H1 (cell line): ENCODE results near the gene CELF4. TPM values are rescaled to one million over a fixed set of nuclear protein-coding genes. Genes with fewer than 3 reads are reported as not detected.

Source experiments
- CTCF ChIA-PET: fragments of 300-600 bp; sonication (Branson Sonifier 250); formaldehyde crosslinking; loops from one replicate; lab custom pipeline; 2021; ENCODE audit not compliant: partially characterized antibody; lab: Charles Lee
- POLR2A ChIA-PET: fragments of 300-600 bp; sonication (Branson Sonifier 250); formaldehyde crosslinking; loops from one replicate; lab custom pipeline; 2021; ENCODE audit warnings: inconsistent platforms; ENCODE audit not compliant: partially characterized antibody; lab: Charles Lee
- DNase-seq, 2 experiments: peaks; one replicate each; pipeline versions ENCODE4 v3.0.0 to v3.0.0-alpha.2; 2010 to 2022; ENCODE audit warnings: low spot score in 2 of 2, low read depth in 1 of 2, mixed read lengths in 1 of 2
- FAIRE-seq: peaks from 2 replicates; lab custom pipeline; 2011; peaks lifted over from hg19 to GRCh38; lab: Jason Lieb, UNC
- H2AFZ ChIP-seq: 2 replicates; pipeline ENCODE4 v1.8.1; 2012; ENCODE audit warnings: low read length, inconsistent platforms
- H2AK5ac ChIP-seq: 2 replicates; pipeline ENCODE4 v1.6.1; 2013; ENCODE audit warnings: low read depth, low read length
- H2BK120ac ChIP-seq: replicated peaks from 2 replicates; pipeline ENCODE3; 2013; ENCODE audit warnings: low read depth, low read length, inconsistent platforms
- H2BK12ac ChIP-seq: 2 replicates; pipeline ENCODE4 v1.6.1; 2013; ENCODE audit warnings: low read depth, low read length
- H2BK15ac ChIP-seq: 2 replicates; pipeline ENCODE4 v1.6.1; 2013; ENCODE audit warnings: low read length
- H2BK20ac ChIP-seq: 2 replicates; pipeline ENCODE4 v1.6.1; 2013; ENCODE audit warnings: low read length
- H2BK5ac ChIP-seq: 2 replicates; pipeline ENCODE4 v1.6.1; 2013; ENCODE audit warnings: low read depth, low read length
- H3K14ac ChIP-seq: 2 replicates; pipeline ENCODE4 v1.6.1; 2013; ENCODE audit warnings: inconsistent platforms; ENCODE audit not compliant: insufficient read length
- H3K18ac ChIP-seq: 2 replicates; pipeline ENCODE4 v1.6.1; 2013; ENCODE audit warnings: low read length; ENCODE audit errors: extremely low read depth
- H3K23ac ChIP-seq: 2 replicates; pipeline ENCODE4 v1.6.1; 2013; ENCODE audit warnings: inconsistent platforms; ENCODE audit not compliant: insufficient read length
- H3K23me2 ChIP-seq: 2 replicates; pipeline ENCODE4 v1.6.1; 2013; ENCODE audit warnings: low read depth, low read length
- H3K27ac ChIP-seq: 2 replicates; pipeline ENCODE4 v1.6.1; 2011; ENCODE audit warnings: low read depth, low read length, inconsistent platforms
- H3K27me3 ChIP-seq, 4 experiments: replicated peaks in 1 of 4; 1 replicate in 1 of 4; 2 replicates in 3 of 4; pipeline versions ENCODE4 v1.6.1 to v1.8.1; 2011 to 2013; ENCODE audit warnings: low read length in 3 of 4, mild to moderate bottlenecking in 3 of 4, inconsistent platforms in 2 of 4, mixed read lengths in 2 of 4, moderate library complexity in 1 of 4; ENCODE audit not compliant: control insufficient read depth in 3 of 4, insufficient read depth in 3 of 4; ENCODE audit errors: extremely low read depth in 1 of 4
- H3K36me3 ChIP-seq, 4 experiments: 2 replicates each; pipeline versions ENCODE4 v1.6.1 to v1.8.1; 2011 to 2013; ENCODE audit warnings: mild to moderate bottlenecking in 4 of 4, low read length in 3 of 4, moderate library complexity in 2 of 4, control low read depth in 1 of 4, inconsistent platforms in 1 of 4; ENCODE audit not compliant: insufficient read depth in 4 of 4, control insufficient read depth in 2 of 4
- H3K4ac ChIP-seq: replicated peaks from 2 replicates; pipeline ENCODE3; 2013; ENCODE audit warnings: low read length, low read depth, mixed read lengths, inconsistent platforms; ENCODE audit not compliant: insufficient read length
- H3K4me1 ChIP-seq, 4 experiments: replicated peaks in 1 of 4; 1 replicate in 1 of 4; 2 replicates in 3 of 4; pipeline versions ENCODE4 v1.6.1 to v1.8.1; 2011 to 2013; ENCODE audit warnings: low read length in 3 of 4, inconsistent platforms in 2 of 4, mixed read lengths in 1 of 4; ENCODE audit not compliant: insufficient read depth in 4 of 4, control insufficient read depth in 3 of 4
- H3K4me2 ChIP-seq, 2 experiments: 2 replicates each; pipeline versions ENCODE4 v1.6.1 to v1.8.1; 2011 to 2013; ENCODE audit warnings: low read depth in 2 of 2, low read length in 2 of 2, control low read depth in 1 of 2, inconsistent platforms in 1 of 2, mild to moderate bottlenecking in 1 of 2; ENCODE audit not compliant: insufficient read depth in 1 of 2
- H3K4me3 ChIP-seq, 4 experiments: fragments of 200-600, 300-600 bp in 1 of 4; sonication (generic), shearing (Covaris generic), sonication (Bioruptor Twin) in 1 of 4; 2 replicates each; pipeline versions ENCODE4 v1.5.1 to v1.8.1; 2011 to 2016; ENCODE audit warnings: low read length in 4 of 4, low read depth in 3 of 4, control low read depth in 2 of 4, inconsistent platforms in 2 of 4, mild to moderate bottlenecking in 2 of 4, mixed read lengths in 1 of 4, moderate library complexity in 1 of 4; ENCODE audit not compliant: insufficient read depth in 2 of 4; ENCODE audit errors: extremely low read depth in 1 of 4
- H3K56ac ChIP-seq: replicated peaks from 2 replicates; pipeline ENCODE3; 2013; ENCODE audit warnings: low read depth, mild to moderate bottlenecking, mixed read lengths, low read length, inconsistent platforms; ENCODE audit not compliant: insufficient read length
- H3K79me1 ChIP-seq: 2 replicates; pipeline ENCODE4 v1.6.1; 2013; ENCODE audit warnings: low read depth, low read length, control low read depth
- H3K79me2 ChIP-seq, 2 experiments: 2 replicates each; pipeline versions ENCODE4 v1.6.1 to v1.8.1; 2012 to 2013; ENCODE audit warnings: low read length in 2 of 2, mild to moderate bottlenecking in 2 of 2, inconsistent platforms in 1 of 2; ENCODE audit not compliant: insufficient read depth in 2 of 2, control insufficient read depth in 1 of 2
- H3K9ac ChIP-seq, 4 experiments: replicated peaks in 1 of 4; 1 replicate in 1 of 4; 2 replicates in 3 of 4; pipeline versions ENCODE4 v1.6.1 to v1.8.1; 2011 to 2013; ENCODE audit warnings: low read depth in 3 of 4, low read length in 3 of 4, control low read depth in 2 of 4, mild to moderate bottlenecking in 2 of 4, moderate library complexity in 2 of 4, inconsistent platforms in 1 of 4; ENCODE audit errors: extremely low read depth in 1 of 4
- H3K9me3 ChIP-seq, 2 experiments: 2 replicates each; pipeline versions ENCODE4 v1.6.1 to v1.8.1; 2012 to 2013; ENCODE audit warnings: mild to moderate bottlenecking in 2 of 2, moderate library complexity in 2 of 2, control low read depth in 1 of 2, inconsistent platforms in 1 of 2, low read depth in 1 of 2, low read length in 1 of 2, mixed read lengths in 1 of 2; ENCODE audit not compliant: insufficient read depth in 2 of 2
- H4K20me1 ChIP-seq, 2 experiments: replicated peaks in 1 of 2; 2 replicates each; pipeline versions ENCODE3 to v1.8.1; 2011 to 2013; ENCODE audit warnings: inconsistent platforms in 2 of 2, low read length in 2 of 2, mild to moderate bottlenecking in 1 of 2; ENCODE audit not compliant: insufficient read depth in 2 of 2, control insufficient read depth in 1 of 2
- H4K5ac ChIP-seq: 2 replicates; pipeline ENCODE4 v1.6.1; 2013; ENCODE audit warnings: low read length, low read depth, mixed read lengths, inconsistent platforms; ENCODE audit not compliant: insufficient read length
- H4K8ac ChIP-seq: 2 replicates; pipeline ENCODE4 v1.8.0; 2013; ENCODE audit warnings: mild to moderate bottlenecking, moderate library complexity, low read length, inconsistent platforms; ENCODE audit not compliant: insufficient read depth; ENCODE audit errors: extremely low read depth
- H4K91ac ChIP-seq: replicated peaks from 2 replicates; pipeline ENCODE3; 2013; ENCODE audit warnings: low read length, mixed read lengths, inconsistent platforms; ENCODE audit not compliant: insufficient read length
- ASH2L ChIP-seq: fragments of 200-600, 300-600 bp; sonication (generic); IDR thresholded peaks from one replicate; pipeline ENCODE4 v1.7.1; 2017; ENCODE audit warnings: low read length
- EGR1 ChIP-seq: IDR thresholded peaks from 2 replicates; pipeline ENCODE4 v1.6.1; 2011; ENCODE audit warnings: low read depth, low read length, borderline replicate concordance
- HDAC2 ChIP-seq, 2 experiments: fragments of 300-600 bp in 1 of 2; sonication (generic) in 1 of 2; IDR thresholded peaks; 2 replicates each; pipeline ENCODE4 v1.6.1; 2011 to 2012; ENCODE audit warnings: low read depth in 2 of 2, low read length in 2 of 2, mild to moderate bottlenecking in 2 of 2, moderate library complexity in 2 of 2, borderline replicate concordance in 1 of 2, inconsistent platforms in 1 of 2
- KDM4A ChIP-seq: IDR thresholded peaks from one replicate; pipeline ENCODE4 v1.7.1; 2012; ENCODE audit warnings: low read depth, mild to moderate bottlenecking, moderate library complexity, low read length, inconsistent platforms; ENCODE audit not compliant: severe bottlenecking
- ZNF274 ChIP-seq: IDR thresholded peaks from 2 replicates; pipeline ENCODE4 v1.7.0; 2012; ENCODE audit warnings: low read length, borderline replicate concordance; ENCODE audit errors: extremely low read depth
- WGBS, 2 experiments: shearing (Covaris generic) in 1 of 2; methylation state at CpG; one replicate each; pipeline versions ENCODE4 v1.1.6 to v1.1.7; 2013 to 2015; ENCODE audit warnings: low lambda C conversion rate in 2 of 2, mixed read lengths in 2 of 2, inconsistent platforms in 1 of 2, low coverage in 1 of 2, missing lambda C conversion rate in 1 of 2; ENCODE audit not compliant: insufficient replicate concordance in 2 of 2, insufficient coverage in 1 of 2, insufficient read length in 1 of 2; ENCODE audit errors: extremely low coverage in 1 of 2, missing lambda C conversion rate in 1 of 2; 5-methylcytosine and 5-hydroxymethylcytosine counted together
- polyA plus RNA-seq, 7 experiments: library from polyadenylated mRNA; depleted of rRNA in 3 of 7; stranded (reverse) in 5 of 7; unstranded in 2 of 7; fragments of >200 nt in 5 of 7; fragments of 200-250 nt in 2 of 7; gene quantifications; 1 replicate in 5 of 7; 2 replicates in 1 of 7; 4 replicates in 1 of 7; pipeline versions ENCODE4 v1.2.1 to v1.2.3, GENCODE V29; 2011 to 2013; ENCODE audit warnings: missing spikeins in 2 of 7, mixed read lengths in 2 of 7
- total RNA-seq: library from RNA; stranded (reverse); fragmentation: NEBNext Ultra II Directional; extraction: Animal tissue kit (Norgen Biotek cat#: 25700); gene quantifications from 2 replicates; pipeline ENCODE4 v1.2.1, GENCODE V29; 2021

The CELF4 gene
- total and polyA plus RNA-seq, 2 of the 8 experiments (the other 6 are each of a cell fraction or from before 2014, with no cell fraction given) = 1.6 to 3.4 TPM

- H3K56ac ChIP-seq = no peak overlapping the region
- TF ChIP-seq EGR1 (no peak), ZNF274 (no peak), HDAC2 (IDR thresholded peaks at IDR 0.05; ENCODE audit: borderline replicate concordance in 1 of 2, low read depth in 2 of 2, low read length in 2 of 2) (no peak), KDM4A (no peak), ASH2L (no peak)
Observed at GRCh38 chr18:37270666-37271052, 294.9 kb downstream of the CELF4 start.

More at GRCh38 chr18:37270666-37271052, 294.9 kb downstream of the CELF4 start:
- Histone ChIP-seq H4K8ac (no peak overlapping the region), H3K4me3 (no peak overlapping the region), H3K14ac (no peak overlapping the region), H3K4me1 (no peaks in the 10 kb centered on the region), H2BK20ac (no peak overlapping the region), H4K20me1 (peaks cover 2 to 6% of the 10 kb centered on the region in 2 experiments), H3K27me3 (no peaks in the 10 kb centered on the region), H4K91ac (no peak overlapping the region), H3K9ac (no peak overlapping the region), H3K4me2 (no peak overlapping the region), H3K4ac (no peak overlapping the region), H2BK12ac (no peak overlapping the region), H2BK5ac (no peak overlapping the region), H3K79me1 (no peaks in the 10 kb centered on the region), H3K23ac (no peak overlapping the region), H3K27ac (no peak overlapping the region), H2BK120ac (no peak overlapping the region), H4K5ac (no peak overlapping the region), H2AFZ (no peak overlapping the region), H3K18ac (no peak overlapping the region), H2BK15ac (no peak overlapping the region), H3K79me2 (no peaks in the 10 kb centered on the region), H3K23me2 (no peaks in the 10 kb centered on the region), H3K9me3 (peaks cover 0 to 12% of the 10 kb centered on the region in 2 experiments; a peak in 1 of 4 replicates), H3K36me3 (no peaks in the 10 kb centered on the region), H2AK5ac (no peak overlapping the region)
- POLR2A ChIA-PET = interaction anchor here (0.6 kb wide), 1 partner anchor 21 kb away, joined by 3 read pairs; no protein-coding TSS in a partner anchor
- CTCF ChIA-PET = interaction anchor here (0.8 to 3.0 kb wide), 4 partner anchors 9 to 331 kb away, joined by 3 to 12 read pairs (median 4); no protein-coding TSS in a partner anchor
- 83% methylated on average over 7 of the region's 7 CpGs; no CpG with 5 or more reads in 1 of the 2 experiments for WGBS, 2 experiments
- no peak for DNase-seq
- FAIRE-seq = no peak
